Fibroblast of the aortic adventitia (primary cell): Measurements from ENCODE around the gene DPF3. TPM values are rescaled to one million over a fixed set of nuclear protein-coding genes. Genes with fewer than 3 reads are reported as not detected.
A peak's percentile ranks its signal among the peaks of the same experiment; 100 is the strongest.

Source experiments
- DNase-seq: peaks from one replicate; pipeline ENCODE4 v3.0.0-alpha.2; 2010; ENCODE audit warnings: low read depth
- H3K4me3 ChIP-seq: 2 replicates; pipeline ENCODE4 v1.5.1; 2011; ENCODE audit warnings: low read depth, mild to moderate bottlenecking, control low read depth, low read length, moderate library complexity
- CTCF ChIP-seq: IDR thresholded peaks from 2 replicates; pipeline ENCODE4 v1.5.1; 2011; ENCODE audit warnings: mild to moderate bottlenecking, low read length, control low read depth, inconsistent platforms; ENCODE audit not compliant: insufficient read depth
- total RNA-seq: library from RNA; depleted of rRNA; stranded (reverse); fragments of >200 nt; gene quantifications from 2 replicates; pipeline ENCODE4 v1.2.3, GENCODE V29; 2012; ENCODE audit warnings: low replicate concordance

DPF3 gene
- total RNA-seq, 1 donor, result 16.3 TPM

GRCh38 chr14:72809063-72809462 lies 84.8 kb downstream of the DPF3 start:
- DNase-seq, result no peak
- no peak overlapping the region for H3K4me3 ChIP-seq
- no peak for TF ChIP-seq CTCF

GRCh38 chr14:72808564-72808963 lies 85.3 kb downstream of the DPF3 start:
- DNase-seq, result no peak
- no peak overlapping the region for H3K4me3 ChIP-seq
- no peak for TF ChIP-seq CTCF

GRCh38 chr14:72802588-72802946 lies 91.3 kb downstream of the DPF3 start:
- TF ChIP-seq CTCF, result no peak
- H3K4me3 ChIP-seq, result no peak overlapping the region
- no peak for DNase-seq

GRCh38 chr14:72801836-72802587 lies 91.9 kb downstream of the DPF3 start:
- peak; percentile 12 for DNase-seq
- no peak for TF ChIP-seq CTCF
- no peak overlapping the region for H3K4me3 ChIP-seq

- H3K4me3 ChIP-seq, result no peak overlapping the region
- no peak for TF ChIP-seq CTCF
Measured at GRCh38 chr14:72801381-72801812, 92.5 kb downstream of the DPF3 start.

GRCh38 chr14:72800848-72801370 lies 93.0 kb downstream of the DPF3 start:
- no peak for DNase-seq
- TF ChIP-seq CTCF, result no peak
- H3K4me3 ChIP-seq, result no peak overlapping the region

More at GRCh38 chr14:72801381-72801812, 92.5 kb downstream of the DPF3 start:
- peak; percentile 88 for DNase-seq

- no peak for TF ChIP-seq CTCF
- H3K4me3 ChIP-seq, result no peak overlapping the region
- no peak for DNase-seq
Measured at GRCh38 chr14:72800296-72800695, 93.6 kb downstream of the DPF3 start.
